GM19324 (cell line): ENCODE measurements around the gene INMT.
A peak's percentile ranks its signal among the peaks of the same experiment; 100 is the strongest.

Experiments
- ATAC-seq: cut with Tn5 transposase; IDR thresholded peaks from one replicate; pipeline ENCODE4 v1.9.1; 2021; ENCODE audit warnings: mild to moderate bottlenecking, moderate library complexity; ENCODE audit not compliant: unreplicated experiment, low FRiP score

The INMT gene

GRCh38 chr7:30779574-30779973 lies 27.6 kb downstream of the INMT start:
- no peak for ATAC-seq

GRCh38 chr7:30780941-30781340 lies 29.0 kb downstream of the INMT start:
- no peak for ATAC-seq

DNA sequence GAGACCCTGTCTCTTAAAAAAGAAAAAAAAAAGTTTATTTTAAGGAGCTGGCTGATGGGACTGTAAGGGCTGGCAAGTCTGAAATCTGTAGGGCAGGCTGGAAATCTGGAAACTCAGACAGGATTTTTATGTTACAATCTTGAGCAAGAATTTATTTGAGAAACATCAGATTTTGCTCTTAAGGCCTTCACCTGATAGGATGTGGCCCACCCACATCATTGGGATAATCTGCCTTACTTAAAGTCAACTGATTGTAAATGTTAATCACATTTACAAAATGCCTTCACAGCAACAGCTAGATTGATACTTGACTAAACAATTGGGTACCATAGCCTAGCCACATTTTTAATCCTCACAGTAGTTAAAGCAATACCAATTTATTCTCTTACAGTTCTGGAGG lies 30.8 kb downstream of the INMT start:
- ATAC-seq = no peak

- ATAC-seq = no peak
Measured at GRCh38 chr7:30785786-30786185, 33.9 kb downstream of the INMT start.

DNA sequence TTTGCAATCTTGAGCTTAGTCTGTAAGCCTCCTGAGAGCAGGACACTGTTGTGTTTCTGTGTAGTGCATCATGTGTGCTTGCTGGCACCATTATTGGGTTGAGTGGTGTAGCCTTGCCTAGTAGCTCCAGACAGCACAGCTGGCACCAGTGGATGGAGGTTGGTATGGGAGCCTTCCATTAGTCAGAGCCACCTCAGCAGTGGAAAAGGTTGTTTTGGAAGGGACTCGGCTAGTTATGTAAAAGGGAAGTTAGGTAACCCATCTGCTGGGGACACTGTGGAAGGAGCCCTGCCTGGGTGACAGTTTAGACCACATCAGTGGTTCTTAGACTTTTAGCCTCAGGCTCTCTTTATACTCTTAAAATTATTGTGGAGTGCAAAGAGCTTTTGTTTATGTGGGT lies 35.6 kb downstream of the INMT start:
- no peak for ATAC-seq

- no peak for ATAC-seq
Measured at GRCh38 chr7:30788640-30789333, 36.9 kb downstream of the INMT start.

GRCh38 chr7:30789334-30789711 lies 37.4 kb downstream of the INMT start:
- no peak for ATAC-seq

DNA sequence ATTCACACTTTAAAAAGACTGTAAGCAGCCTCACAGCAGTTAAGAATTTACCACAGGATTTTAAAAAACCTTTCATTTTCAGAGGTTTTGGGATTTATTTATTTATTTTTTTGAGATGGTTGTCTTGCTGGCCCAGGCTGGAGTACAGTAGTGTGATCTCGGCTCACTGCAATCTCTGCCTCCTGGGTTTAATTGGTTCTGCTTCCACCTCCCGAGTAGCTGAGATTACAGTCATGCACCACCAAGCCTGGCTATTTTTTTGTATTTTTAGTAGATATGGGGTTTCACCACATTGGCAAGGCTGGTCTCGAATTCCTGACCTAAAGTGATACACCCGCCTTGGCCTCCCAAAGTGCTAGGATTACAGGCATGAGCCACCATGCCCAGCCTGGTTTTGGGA lies 38.4 kb downstream of the INMT start:
- ATAC-seq = no peak

DNA sequence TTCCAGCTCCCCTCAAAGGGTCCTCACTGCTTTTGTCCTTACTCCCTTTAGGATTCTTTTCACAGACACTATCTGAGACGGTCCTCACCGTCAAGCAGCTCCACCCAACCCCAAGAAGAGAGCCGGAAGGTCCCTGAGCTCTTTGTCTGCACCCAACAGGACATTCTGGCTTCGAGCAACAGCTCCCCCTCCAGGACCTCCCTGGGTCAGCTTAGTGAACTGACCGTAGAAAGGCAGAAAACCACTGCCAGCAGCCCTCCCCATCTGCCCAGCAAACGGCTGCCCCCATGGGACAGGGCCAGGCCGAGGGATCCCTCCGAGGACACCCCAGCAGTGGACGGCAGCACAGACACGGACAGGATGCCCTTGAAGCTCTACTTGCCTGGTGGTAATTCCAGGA lies 39.2 kb downstream of the INMT start:
- no peak for ATAC-seq

GRCh38 chr7:30795161-30795948 lies 43.4 kb downstream of the INMT start:
- ATAC-seq = no peak

DNA sequence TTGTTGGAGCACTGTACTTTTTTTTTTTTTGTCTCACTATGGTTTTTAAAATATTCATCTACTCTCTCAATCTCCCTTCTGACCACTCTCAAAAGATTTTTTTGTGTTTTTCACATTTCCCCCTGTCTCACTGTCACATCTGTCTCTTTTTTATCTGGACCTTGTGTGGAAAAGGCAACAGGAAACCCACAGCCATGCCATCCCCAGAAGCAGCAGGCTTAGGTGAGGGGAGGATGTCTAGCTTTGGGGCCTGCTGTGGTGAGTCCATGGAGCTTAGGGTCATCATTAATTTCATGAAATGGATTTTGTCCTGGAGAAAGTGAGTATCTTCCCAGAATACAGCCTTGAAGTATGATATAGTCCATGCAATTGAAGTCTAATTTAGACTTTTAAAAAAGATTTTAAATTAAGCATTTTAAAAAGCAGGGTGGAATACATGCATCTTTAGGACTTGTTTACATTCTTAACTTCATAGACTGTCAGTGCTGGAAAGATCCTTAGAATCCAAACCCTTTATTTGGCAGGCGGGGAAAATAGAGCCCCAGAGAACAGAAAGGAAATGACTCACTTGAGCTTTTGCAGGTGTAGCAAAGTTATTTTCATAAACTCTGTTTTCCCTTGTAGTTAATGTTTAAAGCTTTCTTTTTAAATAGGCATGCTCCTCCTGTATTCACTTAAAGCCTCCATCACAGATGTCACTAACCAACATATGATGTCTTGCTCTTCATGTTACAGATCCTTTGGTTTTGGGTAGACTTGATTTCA lies 44.4 kb downstream of the INMT start:
- no peak for ATAC-seq

DNA sequence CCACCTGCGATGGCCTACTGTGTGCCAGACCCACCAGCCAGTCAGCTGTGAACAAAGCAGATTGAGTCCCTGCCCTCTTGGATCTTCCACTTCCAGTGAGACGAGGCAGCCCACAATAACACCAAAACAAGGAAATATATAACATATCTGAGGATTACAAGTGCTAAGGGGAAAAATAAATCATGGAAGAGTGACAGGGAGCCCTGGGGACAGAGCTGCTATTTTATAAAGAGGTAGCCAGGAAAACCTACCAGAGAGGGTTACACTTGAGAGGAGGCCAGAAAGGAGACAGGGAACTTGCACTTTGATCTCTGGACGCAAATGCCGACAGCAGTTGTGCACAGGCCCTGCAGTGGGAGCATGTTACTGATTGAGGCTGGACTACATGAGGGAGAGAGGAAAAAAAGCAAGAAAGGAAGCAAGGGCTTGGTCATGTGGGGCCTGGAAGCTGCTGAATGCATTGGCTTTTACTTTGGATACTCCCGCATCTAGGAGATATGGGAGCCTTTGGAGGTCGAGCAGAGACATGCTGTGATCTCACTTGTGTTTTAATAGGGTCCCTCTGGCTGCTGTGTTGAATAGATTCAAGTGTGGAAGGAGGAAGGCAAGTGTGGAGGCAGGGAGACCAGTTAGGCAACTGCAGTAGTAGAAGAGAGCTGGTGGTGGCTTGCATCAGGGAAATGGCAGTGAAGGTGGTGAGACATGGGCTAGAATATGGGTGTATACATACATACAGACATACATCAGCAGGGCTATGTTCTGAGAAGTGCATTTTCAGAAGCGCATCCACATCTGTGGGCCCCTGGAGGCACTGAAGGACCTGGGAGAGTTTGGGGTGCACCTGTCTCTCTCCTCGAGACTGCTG lies 45.5 kb downstream of the INMT start:
- no peak for ATAC-seq

- ATAC-seq = peak; percentile 64
Measured at GRCh38 chr7:30799206-30799975, 47.5 kb downstream of the INMT start.

DNA sequence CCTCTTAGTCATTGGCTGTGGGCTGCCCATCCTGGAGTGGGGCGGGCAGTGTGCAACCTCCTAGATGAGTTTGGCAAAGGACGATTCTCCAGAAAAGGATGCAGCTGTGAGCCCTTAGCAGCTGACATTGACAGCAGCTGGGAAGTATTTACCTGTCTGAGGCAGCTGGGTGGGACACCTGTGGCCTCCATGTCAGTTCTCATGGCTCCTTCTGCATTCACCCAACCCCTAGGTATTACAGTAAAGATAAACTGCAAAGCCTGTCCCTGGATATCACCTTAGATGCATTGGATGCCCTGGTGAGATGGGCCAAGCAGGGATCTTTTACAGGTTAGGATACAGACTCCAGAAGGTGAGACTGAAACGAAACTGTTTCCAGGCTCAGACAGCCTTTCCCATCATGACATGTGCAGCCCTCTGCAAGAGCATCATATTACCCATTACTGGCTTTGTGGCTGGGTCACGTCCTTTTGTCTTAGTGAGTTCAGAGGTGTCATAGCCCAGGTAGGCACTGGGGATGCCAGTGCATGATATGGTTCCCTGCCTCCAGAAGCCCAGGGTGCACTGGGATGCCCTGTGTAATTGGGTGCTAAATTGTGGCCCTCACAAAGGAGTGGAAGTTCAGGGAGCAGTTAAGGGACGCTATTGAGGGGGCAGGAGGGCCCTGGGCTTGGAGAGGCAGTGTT lies 48.2 kb downstream of the INMT start:
- no peak for ATAC-seq

DNA sequence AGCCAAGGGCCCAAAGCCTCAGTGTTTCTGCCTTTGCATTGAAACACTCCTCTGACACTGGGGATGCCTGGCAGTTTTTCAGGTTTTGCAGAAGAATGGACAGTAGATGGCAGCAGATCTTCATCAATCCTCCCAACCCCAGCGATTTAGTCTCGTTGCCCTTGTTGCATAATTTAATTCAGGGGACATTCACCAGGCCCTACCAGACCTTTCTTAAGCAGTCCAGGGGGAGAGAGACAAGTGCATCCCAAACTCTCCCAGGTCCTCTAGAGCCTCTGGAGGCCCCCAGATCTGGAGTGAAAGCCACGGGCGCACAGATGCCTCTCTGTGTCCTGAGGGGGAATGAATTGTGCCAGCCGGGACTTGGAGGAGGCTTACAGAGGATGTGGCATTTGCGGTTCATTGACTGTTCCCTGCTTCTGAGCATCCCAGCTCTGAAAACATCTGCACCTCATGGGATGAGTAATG lies 48.9 kb downstream of the INMT start:
- peak; percentile 26 for ATAC-seq

GRCh38 chr7:30802812-30803211 lies 50.9 kb downstream of the INMT start:
- no peak for ATAC-seq

GRCh38 chr7:30804078-30804661 lies 52.2 kb downstream of the INMT start:
- ATAC-seq = no peak

GRCh38 chr7:30805081-30805691 lies 53.3 kb downstream of the INMT start:
- ATAC-seq = no peak
